NCI-H510A treated with DMSO at 0.1 percent for 48 hours (cell line): ENCODE measurements around the gene MYLK.
A peak's percentile ranks its signal among the peaks of the same experiment; 100 is the strongest.

Experiments
- DNase-seq: peaks from one replicate; lab custom pipeline; 2025; lab: John Stamatoyannopoulos, UW

The MYLK gene

DNA sequence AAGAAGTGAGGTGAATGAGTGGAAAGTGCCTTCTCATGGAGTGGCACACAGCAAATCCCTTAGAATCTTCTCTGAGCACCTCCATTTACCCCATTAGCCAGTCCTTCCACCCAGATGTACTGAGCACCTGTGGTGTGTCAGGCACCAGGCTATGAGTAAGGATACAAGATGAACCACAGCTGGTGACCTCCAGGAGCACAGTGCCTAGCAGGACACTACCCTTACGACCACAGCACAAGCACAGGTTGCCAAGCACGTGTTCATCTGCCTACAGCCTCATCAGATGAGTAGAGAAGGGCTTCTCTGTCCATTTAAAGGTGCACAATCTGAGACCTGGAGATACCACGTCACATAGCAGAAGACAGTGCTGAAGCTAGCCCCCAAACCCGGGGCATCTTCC lies 6.2 kb downstream of the MYLK start:
- DNase-seq = no peak

DNA sequence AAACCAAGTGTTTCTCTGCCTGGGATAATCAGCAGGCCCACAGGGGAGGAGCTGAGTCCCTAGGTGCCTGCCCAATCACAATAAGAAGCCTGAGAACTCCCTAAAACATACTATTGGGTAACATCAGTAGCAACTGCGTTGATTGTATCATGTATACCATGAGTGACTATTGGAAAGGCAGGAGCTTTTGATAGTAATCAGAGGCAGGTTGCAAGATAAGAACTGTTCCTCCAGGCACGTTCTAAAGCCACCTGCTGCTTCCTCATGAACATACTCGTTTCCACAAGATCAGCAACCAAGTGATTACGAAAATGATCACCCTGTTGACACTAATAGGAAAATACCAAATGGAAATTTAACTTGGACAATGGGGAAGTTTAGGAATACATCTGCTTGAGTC lies 6.7 kb downstream of the MYLK start:
- DNase-seq = no peak

DNA sequence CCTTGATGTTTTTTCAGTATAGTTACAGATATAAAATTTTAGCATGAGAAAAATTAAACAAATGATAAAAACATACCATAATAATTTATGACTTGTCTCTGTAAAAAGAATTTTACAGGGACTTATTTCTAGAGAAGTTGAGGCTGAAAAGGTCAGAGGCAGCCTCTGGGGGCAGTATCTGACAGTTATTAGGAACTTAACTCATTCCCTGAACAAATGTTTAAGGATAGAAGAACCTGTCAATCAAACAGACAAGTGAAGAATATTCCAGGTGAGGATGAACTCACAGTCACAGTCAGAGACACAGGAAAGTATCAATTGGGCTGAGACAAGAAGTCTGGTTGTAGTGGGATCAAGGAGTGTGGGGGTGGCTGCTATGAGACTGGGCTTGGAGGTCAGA lies 7.3 kb downstream of the MYLK start:
- DNase-seq = no peak

DNA sequence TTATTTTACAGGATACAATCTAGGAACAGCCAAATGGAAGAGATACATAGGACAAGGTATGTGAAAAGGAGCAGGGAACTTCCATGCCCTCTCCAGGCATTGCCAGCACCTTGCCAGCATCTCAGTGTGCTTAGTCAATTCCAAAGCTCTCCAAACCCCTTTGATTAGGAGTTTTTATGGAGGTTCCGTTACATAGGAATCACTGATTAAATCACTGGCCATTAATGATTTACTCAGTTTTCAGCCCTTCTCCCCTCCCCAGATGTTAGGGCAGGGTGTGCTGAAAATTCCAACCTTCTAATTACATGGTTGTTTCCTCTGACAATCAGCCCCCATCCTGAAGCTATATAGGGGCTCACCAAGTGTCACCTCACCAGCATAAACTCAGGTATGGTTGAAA lies 11.5 kb downstream of the MYLK start:
- DNase-seq = no peak

DNA sequence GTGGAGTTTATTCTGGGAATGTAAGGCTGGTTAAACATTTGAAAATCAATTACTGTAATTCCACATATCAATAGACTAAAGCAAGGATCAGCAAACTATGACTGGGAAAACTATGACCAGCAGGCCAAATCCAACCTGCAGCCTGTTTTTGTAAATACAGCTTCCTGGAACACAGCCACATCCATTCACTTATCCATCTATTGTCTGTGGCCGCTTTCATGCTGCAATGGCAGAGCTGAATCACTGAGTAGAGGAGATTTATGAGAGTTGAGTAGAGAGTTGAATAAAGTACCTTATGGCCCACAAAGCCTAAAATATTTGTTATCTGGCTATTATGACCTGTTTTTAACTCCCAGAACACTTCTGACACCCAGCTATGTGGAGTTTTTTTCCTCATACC lies 12.2 kb downstream of the MYLK start:
- DNase-seq = no peak

DNA sequence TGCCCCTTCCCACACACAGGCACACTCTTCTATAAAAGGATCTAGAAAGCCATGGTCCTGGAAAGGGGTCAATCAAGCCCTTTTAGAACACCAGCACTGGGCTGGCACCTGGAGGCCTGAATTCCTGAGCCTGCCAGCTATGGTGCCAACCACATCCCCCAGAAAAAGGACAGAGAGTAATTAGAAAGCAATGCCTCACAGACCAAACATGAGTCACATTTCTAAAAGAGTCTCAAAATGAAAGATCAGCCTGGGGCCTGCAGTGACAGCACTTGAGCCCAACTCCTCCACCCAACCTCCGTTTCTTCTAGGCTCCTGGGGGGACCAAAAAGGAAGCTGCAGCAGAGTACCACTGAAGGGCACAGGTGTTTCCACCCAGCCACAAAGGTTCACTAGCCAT lies 14.1 kb downstream of the MYLK start:
- DNase-seq = no peak

DNA sequence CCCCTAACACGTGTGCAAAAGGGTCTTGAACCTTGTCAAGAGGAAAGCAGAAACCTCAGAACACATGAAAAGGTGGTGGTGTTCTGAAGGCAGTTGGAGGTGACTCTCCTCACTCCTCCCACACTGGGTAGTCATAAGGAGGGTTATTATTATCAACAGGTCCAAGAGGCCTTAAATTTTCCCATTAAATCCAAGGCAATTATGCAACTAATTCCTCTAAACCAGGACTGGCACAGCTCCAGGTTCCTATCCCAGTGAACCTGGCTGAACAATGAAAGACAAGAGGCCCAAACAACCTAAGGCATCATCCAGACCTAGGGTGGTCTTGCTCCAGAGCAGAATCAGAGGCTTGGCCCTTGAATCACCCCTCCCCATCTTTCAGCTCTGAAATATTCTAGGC lies 15.0 kb downstream of the MYLK start:
- DNase-seq = no peak

DNA sequence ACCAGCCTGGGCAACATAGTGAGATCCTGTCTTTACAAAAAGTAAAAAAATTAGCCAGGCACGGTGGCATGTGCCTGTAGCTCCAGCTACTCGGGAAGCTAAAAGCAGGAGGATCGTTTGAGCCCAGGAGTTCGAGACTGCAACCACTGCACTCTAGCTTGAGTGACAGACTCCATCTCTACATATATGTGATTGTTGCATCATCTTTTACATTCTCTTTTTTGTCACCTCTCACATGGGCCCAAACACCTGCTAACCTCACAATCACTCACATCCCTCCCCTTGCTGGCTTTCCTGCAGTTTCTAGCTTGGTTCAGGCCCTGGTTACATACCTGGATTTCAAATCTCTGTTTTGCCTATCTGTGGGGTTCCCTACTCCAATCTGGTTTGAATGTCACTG lies 19.4 kb downstream of the MYLK start:
- DNase-seq = no peak

DNA sequence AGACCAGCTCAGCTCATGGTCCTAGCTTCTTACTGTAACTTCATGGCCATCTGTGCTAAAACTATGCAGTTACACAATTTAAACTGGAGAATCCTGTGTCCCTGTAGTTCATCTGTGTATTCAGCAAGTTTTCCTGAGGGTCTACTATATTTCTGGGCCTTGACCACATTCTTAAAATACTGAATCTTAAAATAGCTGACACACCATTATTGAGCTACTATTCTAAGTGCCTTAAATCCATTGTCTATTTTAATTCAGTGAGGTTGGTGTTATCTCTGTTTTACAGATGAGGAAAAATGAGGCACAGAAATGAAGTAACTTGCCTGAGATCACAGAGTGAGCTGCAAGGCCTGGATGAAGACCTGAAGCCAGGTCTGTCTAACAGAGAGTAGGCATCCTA lies 22.0 kb downstream of the MYLK start:
- DNase-seq = no peak

DNA sequence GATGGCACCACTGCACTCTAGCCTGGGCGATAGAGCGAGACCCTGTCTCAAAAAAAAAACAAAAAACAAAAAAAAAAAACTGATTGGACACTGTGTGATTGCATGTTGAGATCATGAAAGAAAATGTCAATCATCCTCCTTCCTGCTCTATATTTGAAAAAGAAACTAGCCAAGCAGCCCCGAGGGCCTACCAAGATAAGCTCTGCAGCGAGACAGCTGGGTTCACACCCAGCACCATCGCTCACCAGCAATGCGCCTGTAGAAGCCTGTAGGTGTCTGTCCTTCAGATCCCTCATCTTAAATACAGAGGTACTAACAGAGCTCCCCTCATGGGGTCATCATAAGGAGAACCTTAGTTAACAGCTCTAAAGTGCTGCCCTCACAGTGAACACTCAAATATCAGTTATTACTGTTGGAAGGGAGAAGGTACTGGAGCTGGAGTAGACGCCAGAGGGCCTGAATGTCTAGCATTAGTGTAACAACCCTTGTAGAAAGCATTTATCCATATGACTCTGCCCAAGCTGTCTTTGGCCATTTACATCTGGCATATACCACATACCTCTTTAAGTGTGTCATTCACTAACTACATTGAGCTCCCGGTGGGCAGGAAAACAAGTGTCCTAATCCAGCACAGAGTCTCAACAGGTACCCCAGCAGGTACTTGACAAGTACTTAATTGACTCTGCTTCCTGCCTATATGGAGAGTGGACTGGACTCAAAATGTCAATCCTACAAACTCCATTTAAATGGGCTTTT lies 22.9 kb downstream of the MYLK start:
- peak; percentile 3 for DNase-seq

DNA sequence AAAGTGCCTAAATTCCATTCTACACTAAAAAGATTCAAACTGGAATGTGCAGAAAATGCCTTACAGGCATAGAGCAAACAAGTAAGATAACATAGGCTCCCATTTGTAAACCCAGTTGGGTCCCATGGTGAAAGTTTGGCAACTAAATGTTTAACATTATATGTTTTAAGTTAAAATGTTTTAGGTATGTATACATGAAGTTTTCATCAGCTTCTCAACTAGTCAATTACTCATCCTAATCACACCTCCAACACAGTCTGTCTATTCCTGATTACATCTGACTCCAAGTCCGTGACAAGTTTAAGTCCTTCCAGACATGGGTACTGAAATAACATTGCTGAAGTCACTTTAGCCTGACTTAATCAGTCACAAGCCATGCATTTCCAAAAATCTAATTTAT lies 25.0 kb downstream of the MYLK start:
- no peak for DNase-seq

DNA sequence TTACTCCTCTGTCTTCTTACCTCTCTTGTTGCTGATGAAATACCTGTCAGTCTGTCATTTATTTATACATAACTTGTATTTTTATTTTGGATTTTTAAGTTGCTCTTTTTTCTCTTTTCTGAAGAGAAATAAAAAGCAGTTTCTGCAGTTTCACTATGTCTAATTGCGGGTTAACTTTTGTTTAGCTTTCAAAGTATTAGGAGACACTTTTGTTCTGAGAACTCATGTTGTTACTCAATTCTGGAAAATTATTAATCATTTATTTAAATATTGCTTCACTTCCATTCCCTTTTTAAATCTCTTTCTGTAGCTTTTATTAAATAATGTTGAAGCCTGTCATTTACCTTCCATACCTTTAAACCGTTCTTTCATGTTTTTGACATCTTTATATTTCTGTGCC lies 29.2 kb downstream of the MYLK start:
- DNase-seq = no peak

DNA sequence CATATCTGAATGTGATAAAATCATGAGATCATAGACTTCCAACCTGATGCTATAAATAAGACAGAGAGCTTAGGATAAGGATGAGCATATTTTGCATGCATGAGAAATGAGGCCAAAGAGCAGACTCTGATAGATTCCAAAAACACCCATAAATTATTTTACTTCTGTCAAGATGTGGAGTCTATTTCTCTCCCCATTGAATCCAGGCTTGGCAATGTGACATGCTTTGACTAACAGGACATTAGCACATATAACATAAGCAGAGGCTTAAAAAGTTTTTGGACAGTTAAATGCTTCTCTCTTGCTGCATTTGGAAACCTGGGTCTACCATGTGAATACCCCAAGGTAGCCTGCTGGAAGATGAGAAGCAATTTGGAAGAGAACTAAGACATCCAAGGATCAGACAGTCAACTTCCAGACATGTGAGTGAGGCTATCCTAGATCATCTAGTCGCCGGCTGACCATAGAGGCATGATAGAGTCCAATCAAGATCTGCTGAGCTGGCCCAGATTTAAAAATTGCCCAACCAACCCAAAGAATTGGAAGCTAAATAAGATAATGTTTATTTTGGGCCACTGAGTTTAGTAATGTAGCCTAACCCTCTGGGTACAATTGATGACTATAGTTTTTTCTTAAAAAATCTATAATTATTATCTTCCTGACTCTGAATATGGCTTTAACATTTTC lies 30.3 kb downstream of the MYLK start:
- DNase-seq = no peak

DNA sequence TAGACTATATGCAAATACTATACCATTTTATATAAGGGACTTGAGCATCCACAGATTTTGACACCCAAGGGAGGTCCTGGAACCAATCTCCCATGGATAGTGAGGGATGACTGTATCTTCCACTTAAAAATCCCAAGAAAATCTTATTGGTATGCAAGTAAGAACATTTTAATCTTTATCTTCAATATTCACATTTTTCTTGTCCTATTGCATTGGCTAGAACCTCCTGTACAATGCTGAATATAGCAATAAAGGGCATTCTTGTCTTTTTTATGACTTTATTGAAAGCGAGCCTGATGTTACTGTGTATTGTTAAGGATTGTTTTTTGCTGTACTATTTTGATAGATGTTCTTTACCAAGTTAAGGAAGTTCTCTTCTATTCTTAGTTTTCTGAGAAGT lies 36.9 kb downstream of the MYLK start:
- no peak for DNase-seq

DNA sequence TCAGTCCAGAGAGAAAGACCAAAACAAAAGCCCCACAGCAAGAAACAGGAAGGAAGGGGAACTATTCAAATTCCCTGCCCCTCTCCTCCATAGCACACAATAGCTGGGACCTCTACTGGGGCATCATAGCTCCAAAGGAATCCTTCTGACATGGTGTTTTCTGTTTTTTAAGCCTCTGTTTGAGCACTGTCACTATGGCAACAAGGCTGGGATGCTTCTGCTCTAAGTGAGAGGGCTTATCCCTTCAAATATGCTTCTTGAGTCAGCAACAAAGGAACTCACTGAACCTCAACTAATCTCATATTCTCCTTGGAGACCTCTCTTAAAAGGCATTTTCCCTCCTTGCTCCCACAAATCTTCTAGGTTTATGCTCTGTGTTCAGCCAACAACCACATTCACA lies 40.5 kb downstream of the MYLK start:
- DNase-seq = no peak

DNA sequence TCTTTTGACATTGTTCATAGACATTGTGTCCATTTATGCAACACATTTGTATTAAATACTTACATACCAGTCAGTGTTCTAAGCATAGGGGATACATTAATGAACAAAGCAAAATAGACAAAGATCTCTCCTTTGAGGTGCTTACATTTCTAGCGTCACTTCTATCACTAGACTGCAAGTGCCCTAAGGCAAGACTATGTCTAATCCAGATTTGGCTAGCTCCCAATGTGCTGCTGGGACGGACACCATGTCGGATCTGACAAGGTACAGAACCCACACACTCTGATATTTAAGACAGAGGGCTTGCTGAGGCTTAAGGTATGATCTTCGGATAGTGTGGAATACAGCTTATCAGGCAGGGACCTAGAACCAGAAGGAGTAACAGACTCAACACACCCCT lies 41.4 kb downstream of the MYLK start:
- DNase-seq = no peak

DNA sequence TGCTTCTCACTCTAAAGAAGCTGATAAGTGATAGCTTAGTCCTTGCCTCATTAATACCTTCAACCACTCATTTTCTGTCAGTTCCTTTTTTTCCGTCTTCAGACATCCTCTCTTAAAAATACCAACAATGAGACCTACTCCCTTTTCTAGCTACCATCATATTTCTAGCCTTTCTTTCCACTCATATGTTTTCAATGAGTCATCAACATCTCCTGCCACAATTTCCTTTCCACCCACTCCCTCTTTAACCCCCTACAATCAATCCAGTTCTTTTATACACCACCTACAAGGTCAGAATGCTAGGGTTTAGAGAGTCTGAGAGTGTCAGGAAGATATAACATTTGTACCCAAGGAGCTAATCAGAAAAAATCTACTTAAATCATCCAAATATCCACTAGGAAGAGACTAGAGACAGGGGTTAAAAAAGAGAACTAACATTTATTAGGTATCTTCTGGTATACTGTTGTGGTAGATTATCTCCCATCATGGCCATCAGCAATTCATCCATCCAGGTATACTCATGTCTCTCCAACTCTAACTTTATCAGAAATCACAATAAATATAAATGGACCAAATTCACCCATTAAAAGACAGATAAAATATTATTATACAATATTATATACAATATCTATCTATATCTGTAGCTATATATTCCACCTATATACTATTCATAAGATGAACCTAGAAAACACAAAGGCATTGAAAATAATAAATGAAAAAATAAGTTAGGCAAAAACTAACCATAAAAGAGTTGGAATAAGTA lies 42.5 kb downstream of the MYLK start:
- no peak for DNase-seq

DNA sequence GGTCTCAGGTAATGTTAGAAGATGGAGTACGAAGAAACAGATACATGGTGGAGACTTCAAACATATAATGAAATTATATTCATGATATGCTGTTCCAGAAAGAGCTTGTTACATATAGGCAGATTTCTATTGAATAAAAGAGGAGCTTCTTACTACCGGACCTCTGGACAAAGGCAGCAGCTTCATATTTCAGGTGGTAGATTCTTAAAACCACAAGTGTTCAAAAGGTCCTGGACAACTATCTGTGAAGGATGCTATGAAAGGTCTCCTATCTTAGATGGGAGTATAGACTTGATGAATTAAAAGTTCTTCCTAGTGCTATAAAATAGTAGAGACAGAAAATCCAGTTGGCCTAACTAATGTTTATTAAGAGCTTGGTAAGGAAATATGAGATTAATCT lies 43.2 kb downstream of the MYLK start:
- no peak for DNase-seq

DNA sequence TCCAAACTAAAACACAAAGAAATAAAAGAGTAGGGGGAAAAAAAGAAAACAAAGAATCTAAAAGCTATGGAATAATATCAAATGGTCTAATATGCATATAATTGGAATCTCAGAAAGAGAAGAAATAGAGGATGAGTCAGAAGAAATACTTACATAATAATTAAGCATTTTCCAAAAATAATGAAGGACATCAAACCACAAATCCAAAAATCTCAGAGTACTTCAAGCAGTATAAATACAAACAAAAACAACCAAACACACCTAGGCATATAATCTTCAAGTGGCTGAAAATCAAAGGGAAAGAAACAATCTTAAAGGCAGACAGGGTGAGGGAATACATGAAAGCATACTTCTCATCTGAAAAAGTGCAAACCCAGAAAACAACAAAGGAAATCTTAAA lies 46.3 kb downstream of the MYLK start:
- no peak for DNase-seq

DNA sequence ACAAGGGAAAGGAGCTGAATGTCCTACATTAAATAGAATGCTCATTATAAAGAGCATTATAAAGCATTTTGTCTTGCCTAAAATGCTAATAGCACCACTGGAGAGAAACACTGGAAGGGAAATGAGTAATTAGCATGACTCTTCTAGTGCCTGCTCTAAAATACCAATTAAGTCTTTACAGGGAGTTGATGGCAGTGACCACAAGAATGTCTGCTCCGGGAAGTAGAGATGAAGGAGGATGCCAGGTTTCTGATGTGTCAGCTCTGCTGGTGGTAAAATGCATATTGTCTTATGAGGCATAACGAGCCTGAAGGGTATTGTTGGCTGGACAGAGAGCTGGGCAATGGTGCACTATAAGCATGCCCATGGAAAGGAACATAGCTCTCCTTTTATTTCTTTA lies 49.5 kb downstream of the MYLK start:
- DNase-seq = no peak

DNA sequence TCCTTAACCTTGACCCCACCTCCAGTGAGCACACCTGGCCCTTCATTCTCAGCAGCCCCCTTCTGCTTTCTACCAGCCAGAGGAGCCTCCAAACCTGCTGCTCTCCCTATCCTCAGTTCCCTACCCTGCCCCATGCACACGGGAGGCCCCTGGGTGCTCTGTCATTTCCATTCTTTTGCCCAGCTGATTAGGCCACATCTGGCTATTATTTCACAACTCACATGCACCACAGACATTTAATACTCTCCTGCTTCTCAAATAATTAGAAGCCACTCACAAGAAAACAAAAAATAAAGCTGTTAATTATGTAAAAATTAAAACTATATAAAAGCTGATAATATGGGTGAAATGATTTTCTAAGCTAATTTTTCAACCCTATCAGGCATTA lies 50.7 kb downstream of the MYLK start:
- DNase-seq = no peak

DNA sequence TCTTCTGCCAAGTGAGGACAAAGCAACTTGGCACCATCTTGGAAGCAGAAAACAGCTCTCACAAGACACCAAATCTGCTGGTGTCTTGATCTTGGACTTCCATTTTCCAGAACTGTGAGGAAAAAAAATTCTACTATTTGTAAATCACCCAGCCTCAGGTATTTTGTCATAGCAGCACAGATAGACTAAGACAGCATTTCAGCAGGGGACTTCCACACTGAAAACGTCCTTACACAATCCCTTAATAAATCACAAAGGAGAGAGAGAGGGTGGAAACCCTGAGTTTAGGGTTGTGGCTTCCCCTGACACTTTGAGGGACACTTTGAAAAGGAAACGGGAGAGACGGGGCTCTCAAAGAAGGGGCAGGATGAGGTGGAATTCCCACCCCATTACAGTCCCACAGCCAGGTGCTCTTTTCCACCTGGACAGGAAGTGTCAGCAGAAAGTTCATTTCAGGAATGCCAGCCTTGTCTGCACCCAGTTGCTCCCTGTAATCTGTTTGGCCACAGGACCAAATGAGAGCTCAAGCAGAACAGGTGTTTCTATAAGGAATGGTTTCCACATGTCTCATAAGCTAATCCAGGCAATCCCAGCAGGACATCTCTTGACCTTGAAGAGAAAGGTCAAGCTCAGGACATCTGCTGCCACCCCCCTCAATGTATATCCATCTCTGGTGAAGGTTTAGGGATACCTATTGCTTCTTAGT lies 51.3 kb downstream of the MYLK start:
- DNase-seq = no peak

DNA sequence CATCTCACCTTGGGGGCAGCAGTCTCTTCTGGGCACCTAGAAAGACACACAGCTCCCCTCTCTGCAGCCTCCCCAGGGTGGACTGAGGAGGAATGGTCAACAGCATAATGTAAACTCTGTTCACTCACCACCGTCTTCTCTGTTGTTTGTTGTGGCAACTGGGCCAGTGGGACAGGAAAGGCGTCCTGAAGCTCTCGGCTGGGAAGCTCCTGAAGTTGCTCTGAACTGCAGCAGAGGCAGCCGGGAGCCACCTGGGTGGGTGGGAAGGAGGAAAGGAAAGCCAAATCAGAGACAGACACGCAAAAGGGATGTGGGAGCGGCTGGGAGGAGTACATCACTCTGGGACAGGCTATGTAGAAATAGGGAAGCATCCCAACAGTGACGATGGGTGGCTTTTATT lies 52.7 kb downstream of the MYLK start:
- no peak for DNase-seq
